ENCODE data around the gene AURKB. TPM values are rescaled to one million over a fixed set of nuclear protein-coding genes. Genes with fewer than 3 reads are reported as not detected.

Gene AURKB
- total and polyA plus RNA-seq, 2 of the 13 experiments (the other 11 are each of a cell fraction or from before 2014, with no cell fraction given): 29.5 to 75.3 TPM

GRCh38 chr17:8222630-8223355, 12.4 kb upstream of the AURKB start (continued):
- no peak for TF ChIP-seq PHF5A (CRISPR knock-in tag; IDR thresholded peaks at IDR 0.05; ENCODE audit: low read depth, unreplicated experiment)
- TF ChIP-seq PATZ1 (CRISPR knock-in tag; IDR thresholded peaks at IDR 0.05): peak; percentile 31; the same call in 1 of the 2 replicates
- TF ChIP-seq, protein P1, sequence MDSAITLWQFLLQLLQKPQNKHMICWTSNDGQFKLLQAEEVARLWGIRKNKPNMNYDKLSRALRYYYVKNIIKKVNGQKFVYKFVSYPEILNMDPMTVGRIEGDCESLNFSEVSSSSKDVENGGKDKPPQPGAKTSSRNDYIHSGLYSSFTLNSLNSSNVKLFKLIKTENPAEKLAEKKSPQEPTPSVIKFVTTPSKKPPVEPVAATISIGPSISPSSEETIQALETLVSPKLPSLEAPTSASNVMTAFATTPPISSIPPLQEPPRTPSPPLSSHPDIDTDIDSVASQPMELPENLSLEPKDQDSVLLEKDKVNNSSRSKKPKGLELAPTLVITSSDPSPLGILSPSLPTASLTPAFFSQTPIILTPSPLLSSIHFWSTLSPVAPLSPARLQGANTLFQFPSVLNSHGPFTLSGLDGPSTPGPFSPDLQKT (CRISPR knock-in tag; IDR thresholded peaks at IDR 0.05; ENCODE audit: borderline replicate concordance): no peak
- TF ChIP-seq KMT2B (CRISPR knock-in tag; IDR thresholded peaks at IDR 0.05): peak; percentile 74; the same call in 1 of the 2 replicates
- TF ChIP-seq ZMAT3 (CRISPR knock-in tag; conservative IDR thresholded peaks at IDR 0.05): no peak
- peak; percentile 45; the same call in 1 of the 2 replicates for TF ChIP-seq PBX3 (CRISPR knock-in tag; IDR thresholded peaks at IDR 0.05; ENCODE audit: borderline replicate concordance)
- TF ChIP-seq ZNF230 (CRISPR knock-in tag; IDR thresholded peaks at IDR 0.05): peak; percentile 42; the same call in 1 of the 2 replicates
- TF ChIP-seq ZNF367 (CRISPR knock-in tag; IDR thresholded peaks at IDR 0.05; ENCODE audit: borderline replicate concordance): peak; percentile 69; the same call in 1 of the 2 replicates
- TF ChIP-seq ZNF576 (CRISPR knock-in tag; IDR thresholded peaks at IDR 0.05): no peak
- TF ChIP-seq RFX3 (CRISPR knock-in tag; IDR thresholded peaks at IDR 0.05): no peak; the same call in 1 of the 2 replicates
- TF ChIP-seq ZNF740 (CRISPR knock-in tag; IDR thresholded peaks at IDR 0.05): peak; percentile 73; the same call in 1 of the 2 replicates
- TF ChIP-seq ELF1 (CRISPR knock-in tag; IDR thresholded peaks at IDR 0.05): peak; percentile 50
- TF ChIP-seq FOSL1 (CRISPR knock-in tag; IDR thresholded peaks at IDR 0.05; ENCODE audit: borderline replicate concordance): no peak
- peak; percentile 88 for TF ChIP-seq ARNT2 (CRISPR knock-in tag; IDR thresholded peaks at IDR 0.05; ENCODE audit: low read depth)
- peak; percentile 62; the same call in 1 of the 2 replicates for TF ChIP-seq ZNF547 (CRISPR knock-in tag; IDR thresholded peaks at IDR 0.05)
- TF ChIP-seq SMAD9 (CRISPR knock-in tag; IDR thresholded peaks at IDR 0.05): no peak
- TF ChIP-seq ZNF501 (CRISPR knock-in tag; IDR thresholded peaks at IDR 0.05): peak; percentile 69; the same call in 1 of the 2 replicates
- TF ChIP-seq ZBTB42 (CRISPR knock-in tag; IDR thresholded peaks at IDR 0.05): no peak

All from HepG2 (cell line).